ENCODE results near the gene GALNT2. TPM values are rescaled to one million over a fixed set of nuclear protein-coding genes. Genes with fewer than 3 reads are reported as not detected.

GALNT2 gene
- total and polyA plus RNA-seq, 10 of the 15 experiments (the other 5 are each of a cell fraction or from before 2014, with no cell fraction given): 0.52 to 27.7 (median 16.3) TPM

- POLR2A ChIA-PET: interaction anchor here (0.8 to 4.0 kb wide), 11 partner anchors 13 to 61 kb away, joined by 3 to 48 read pairs (median 4); no protein-coding TSS in a partner anchor
- Histone ChIP-seq H3K36me3 (ENCODE audit: control insufficient read depth in 2 of 2, insufficient read depth in 2 of 2, low read length in 1 of 2) (peaks cover 0 to 4% of the 10 kb centered on the region in 2 experiments; a peak in 2 of 4 replicates), H3K4me2 (ENCODE audit: control insufficient read depth, insufficient read depth) (peak overlapping the region; percentile 48), H3K27ac (ENCODE audit: control insufficient read depth, insufficient read depth) (peak overlapping the region; percentile 64), H3K4me3 (no peak overlapping the region), H4K20me1 (ENCODE audit: control insufficient read depth, insufficient read depth) (no peaks in the 10 kb centered on the region), H3K9me3 (replicated peaks; ENCODE audit: control insufficient read depth, insufficient read depth, low read length) (no peaks in the 10 kb centered on the region), H3K9ac (ENCODE audit: control insufficient read depth, insufficient read depth, low read length) (0 out of 2 replicates have a peak overlapping the region, but pooled peaks have one; percentile 7), H3K4me1 (ENCODE audit: control insufficient read depth, insufficient read depth, low read length) (peaks cover 57% of the 10 kb centered on the region), H3K27me3 (replicated peaks in 1 of 2; ENCODE audit: control insufficient read depth in 2 of 2, insufficient read depth in 2 of 2, low read length in 1 of 2) (no peaks in the 10 kb centered on the region), H2AFZ (ENCODE audit: control insufficient read depth, low read depth, low read length) (no peak overlapping the region), H3K79me2 (ENCODE audit: control insufficient read depth, insufficient read depth, low read length) (peaks cover 43% of the 10 kb centered on the region)
- FAIRE-seq: peak; percentile 91
- CTCF ChIA-PET: interaction anchor here (0.7 to 3.4 kb wide), 20 partner anchors 10 to 449 kb away, joined by 3 to 29 read pairs (median 4); partner anchors contain the start of gene GALNT2
- peak; percentile 90 for ATAC-seq
- intact Hi-C loops (cut with micrococcal nuclease; ENCODE audit: unreplicated experiment): loop anchor here (1.0 kb wide), 2 partner anchors 13 to 484 kb away; partner anchors contain the start of genes TAF5L and URB2
- 8% methylated on average over 11 of the region's 11 CpGs for WGBS (ENCODE audit: insufficient coverage, insufficient replicate concordance, low lambda C conversion rate, missing lambda C conversion rate)
- RAD21 ChIA-PET (ENCODE audit: unreplicated experiment): interaction anchor here (0.7 to 4.8 kb wide), 32 partner anchors 13 to 449 kb away, joined by 3 to 99 read pairs (median 4); partner anchors contain the start of gene GALNT2
- SMC1A ChIA-PET (ENCODE audit: uncharacterized antibody, unreplicated experiment): interaction anchor here (0.6 to 6.2 kb wide), 29 partner anchors 10 to 449 kb away, joined by 3 to 104 read pairs (median 4); no protein-coding TSS in a partner anchor
- no TSS peak for BruUV-seq (replicated peaks)
- in situ Hi-C loops (cut with MboI): no loop called here
- peak; percentile 88 for DNase-seq (ENCODE audit: low read depth, low spot score)
- TF ChIP-seq TCF12 (IDR thresholded peaks at IDR 0.05; ENCODE audit: low read depth, low read length) (peak; percentile 99), BACH1 (IDR thresholded peaks at IDR 0.05; ENCODE audit: borderline replicate concordance) (peak; percentile 63; the same call in 1 of the 2 replicates), TCF3 (IDR thresholded peaks at IDR 0.05; ENCODE audit: borderline replicate concordance, insufficient read depth, low read depth, low read length) (peak; percentile 99), ELK1 (IDR thresholded peaks at IDR 0.05; ENCODE audit: low read depth, low read length) (no peak), ATF3 (IDR thresholded peaks at IDR 0.05; ENCODE audit: borderline replicate concordance, extremely low read depth, low read depth, low read length) (no peak), PML (IDR thresholded peaks at IDR 0.05; ENCODE audit: low read length) (peak; percentile 47), IKZF1 (conservative IDR thresholded peaks at IDR 0.05) (peak; percentile 89), SMAD1 (IDR thresholded peaks at IDR 0.05; ENCODE audit: low read depth, partially characterized antibody) (peak; percentile 46), SMARCA5 (IDR thresholded peaks at IDR 0.05) (no peak; the same call in 1 of the 2 replicates), EGR1 (IDR thresholded peaks at IDR 0.05; ENCODE audit: borderline replicate concordance in 1 of 2, low read depth in 2 of 2, low read length in 2 of 2) (peak in 1 of 2 experiments; percentile 52; a peak in 1 of 3 replicates), EED (IDR thresholded peaks at IDR 0.05; ENCODE audit: low read depth) (peak; percentile 92), BRCA1 (IDR thresholded peaks at IDR 0.05; ENCODE audit: low read depth, low read length) (no peak), POU2F2 (IDR thresholded peaks at IDR 0.05; ENCODE audit: borderline replicate concordance, low read depth, low read length) (peak; percentile 95), IRF5 (IDR thresholded peaks at IDR 0.05; ENCODE audit: borderline replicate concordance) (no peak), ASH2L (IDR thresholded peaks at IDR 0.05; ENCODE audit: borderline replicate concordance, low read depth) (no peak), E2F8 (IDR thresholded peaks at IDR 0.05; ENCODE audit: low read depth, partially characterized antibody) (no peak), ZNF622 (IDR thresholded peaks at IDR 0.05) (no peak)
Observed at GRCh38 chr1:230109895-230110667, 43.0 kb downstream of the GALNT2 start.
